DOHH2 (cell line): ENCODE results near the gene PLEKHG5.

ENCODE experiments used
- EZH2phosphoT487 ChIP-seq: fragments of 200-600 bp; sonication (generic); IDR thresholded peaks from 2 replicates; pipeline ENCODE4 v1.6.1; 2017; ENCODE audit warnings: borderline replicate concordance, mild to moderate bottlenecking, antibody characterized with exemption, low read length, moderate library complexity, mixed read lengths
- TF ChIP-seq, protein P1 (sequence below): fragments of 200-600 bp; sonication (generic); IDR thresholded peaks from one replicate; pipeline ENCODE4 v1.5.1; 2014; ENCODE audit warnings: antibody characterized with exemption, mild to moderate bottlenecking, low read depth, low read length; ENCODE audit not compliant: poor library complexity, severe bottlenecking

DNA sequence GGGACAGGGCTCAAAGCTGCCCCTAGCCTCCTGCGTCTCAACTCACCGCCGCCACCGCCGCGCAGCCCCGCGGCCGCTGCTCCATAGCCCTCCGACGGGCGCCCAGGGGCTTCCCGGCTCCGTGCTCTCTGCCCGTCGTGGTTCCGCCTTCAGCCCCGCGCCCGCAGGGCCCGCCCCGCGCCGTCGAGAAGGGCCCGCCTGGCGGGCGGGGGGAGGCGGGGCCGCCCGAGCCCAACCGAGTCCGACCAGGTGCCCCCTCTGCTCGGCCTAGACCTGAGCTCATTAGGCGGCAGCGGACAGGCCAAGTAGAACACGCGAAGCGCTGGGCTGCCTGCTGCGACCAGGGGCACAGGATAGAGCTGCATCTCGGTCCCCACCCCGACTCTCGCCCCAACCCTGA is 25.4 kb downstream of the PLEKHG5 start, which contains the start of gene TNFRSF25:
- TF ChIP-seq, protein P1, sequence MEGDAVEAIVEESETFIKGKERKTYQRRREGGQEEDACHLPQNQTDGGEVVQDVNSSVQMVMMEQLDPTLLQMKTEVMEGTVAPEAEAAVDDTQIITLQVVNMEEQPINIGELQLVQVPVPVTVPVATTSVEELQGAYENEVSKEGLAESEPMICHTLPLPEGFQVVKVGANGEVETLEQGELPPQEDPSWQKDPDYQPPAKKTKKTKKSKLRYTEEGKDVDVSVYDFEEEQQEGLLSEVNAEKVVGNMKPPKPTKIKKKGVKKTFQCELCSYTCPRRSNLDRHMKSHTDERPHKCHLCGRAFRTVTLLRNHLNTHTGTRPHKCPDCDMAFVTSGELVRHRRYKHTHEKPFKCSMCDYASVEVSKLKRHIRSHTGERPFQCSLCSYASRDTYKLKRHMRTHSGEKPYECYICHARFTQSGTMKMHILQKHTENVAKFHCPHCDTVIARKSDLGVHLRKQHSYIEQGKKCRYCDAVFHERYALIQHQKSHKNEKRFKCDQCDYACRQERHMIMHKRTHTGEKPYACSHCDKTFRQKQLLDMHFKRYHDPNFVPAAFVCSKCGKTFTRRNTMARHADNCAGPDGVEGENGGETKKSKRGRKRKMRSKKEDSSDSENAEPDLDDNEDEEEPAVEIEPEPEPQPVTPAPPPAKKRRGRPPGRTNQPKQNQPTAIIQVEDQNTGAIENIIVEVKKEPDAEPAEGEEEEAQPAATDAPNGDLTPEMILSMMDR: no peak
- TF ChIP-seq EZH2phosphoT487: no peak
